Neutrophil (primary cell): ENCODE data around the gene NOP16.

Source experiments
- H3K27ac ChIP-seq: fragments of 200-600 bp; sonication (generic); 2 replicates; pipeline ENCODE4 v1.5.1; 2016; ENCODE audit warnings: mild to moderate bottlenecking, moderate library complexity
- H3K27me3 ChIP-seq: fragments of 200-600 bp; sonication (generic); 2 replicates; pipeline ENCODE4 v1.6.0; 2016; ENCODE audit warnings: mild to moderate bottlenecking
- H3K36me3 ChIP-seq: fragments of 200-600 bp; sonication (generic); 2 replicates; pipeline ENCODE4 v1.5.1; 2017
- H3K4me1 ChIP-seq, 2 experiments: fragments of 200-600 bp in 1 of 2; sonication (generic) in 1 of 2; 1 replicate in 1 of 2; 2 replicates in 1 of 2; pipeline versions ENCODE4 v1.5.1 to v1.6.1; 2013 to 2016; ENCODE audit warnings: low read depth in 1 of 2, low read length in 1 of 2, mild to moderate bottlenecking in 1 of 2, moderate library complexity in 1 of 2; ENCODE audit not compliant: control insufficient read depth in 1 of 2, insufficient read depth in 1 of 2
- H3K4me3 ChIP-seq, 2 experiments: fragments of 200-600 bp in 1 of 2; sonication (generic) in 1 of 2; 1 replicate in 1 of 2; 2 replicates in 1 of 2; pipeline ENCODE4 v1.5.1; 2013 to 2016; ENCODE audit warnings: low read depth in 1 of 2, low read length in 1 of 2, mild to moderate bottlenecking in 1 of 2, moderate library complexity in 1 of 2
- H3K9me3 ChIP-seq: fragments of 200-600 bp; sonication (generic); 2 replicates; pipeline ENCODE4 v1.5.1; 2016
- CTCF ChIP-seq: fragments of 200-600 bp; sonication (generic); IDR thresholded peaks from 2 replicates; pipeline ENCODE4 v1.5.1; 2016; ENCODE audit warnings: antibody characterized with exemption

The NOP16 gene

GRCh38 chr5:176426876-176427275 lies 38.5 kb upstream of the NOP16 start:
- Histone ChIP-seq H3K4me3 (no peak overlapping the region), H3K4me1 (no peaks in the 10 kb centered on the region), H3K27me3 (peaks cover 3% of the 10 kb centered on the region), H3K27ac (no peak overlapping the region), H3K9me3 (no peaks in the 10 kb centered on the region), H3K36me3 (no peaks in the 10 kb centered on the region)
- TF ChIP-seq CTCF, result no peak

- Histone ChIP-seq H3K36me3 (no peaks in the 10 kb centered on the region), H3K27me3 (no peaks in the 10 kb centered on the region), H3K27ac (no peak overlapping the region), H3K4me1 (no peaks in the 10 kb centered on the region), H3K9me3 (no peaks in the 10 kb centered on the region), H3K4me3 (no peak overlapping the region)
- no peak for TF ChIP-seq CTCF
Measured at GRCh38 chr5:176425791-176426190, 37.4 kb upstream of the NOP16 start.

- TF ChIP-seq CTCF, result no peak
- H3K27me3 ChIP-seq, result no peaks in the 10 kb centered on the region
- no peaks in the 10 kb centered on the region for H3K4me1 ChIP-seq
- H3K27ac ChIP-seq, result no peak overlapping the region
- H3K9me3 ChIP-seq, result no peaks in the 10 kb centered on the region
- no peaks in the 10 kb centered on the region for H3K36me3 ChIP-seq
- no peak overlapping the region for H3K4me3 ChIP-seq
Measured at GRCh38 chr5:176425138-176425537, 36.7 kb upstream of the NOP16 start.

- Histone ChIP-seq H3K4me1 (no peaks in the 10 kb centered on the region), H3K4me3 (no peak overlapping the region), H3K27ac (no peak overlapping the region), H3K9me3 (no peaks in the 10 kb centered on the region), H3K36me3 (no peaks in the 10 kb centered on the region), H3K27me3 (no peaks in the 10 kb centered on the region)
- no peak for TF ChIP-seq CTCF
Measured at GRCh38 chr5:176424181-176424580, 35.8 kb upstream of the NOP16 start.

- Histone ChIP-seq H3K27me3 (no peaks in the 10 kb centered on the region), H3K27ac (no peak overlapping the region), H3K4me1 (peaks cover 6 to 7% of the 10 kb centered on the region in 2 experiments), H3K4me3 (no peak overlapping the region), H3K36me3 (no peaks in the 10 kb centered on the region), H3K9me3 (no peaks in the 10 kb centered on the region)
- TF ChIP-seq CTCF, result no peak
Measured at GRCh38 chr5:176420972-176421544, 32.7 kb upstream of the NOP16 start.

GRCh38 chr5:176420086-176420485 lies 31.7 kb upstream of the NOP16 start:
- Histone ChIP-seq H3K9me3 (no peaks in the 10 kb centered on the region), H3K4me1 (peaks cover 12% of the 10 kb centered on the region in 2 experiments), H3K4me3 (no peak overlapping the region), H3K27me3 (no peaks in the 10 kb centered on the region), H3K27ac (no peak overlapping the region), H3K36me3 (no peaks in the 10 kb centered on the region)
- no peak for TF ChIP-seq CTCF
